Fibroblast of mammary gland (primary cell): ENCODE results near the gene CCND3.
"Not testable (repeated sequence)": the region's sequence is repeated elsewhere in the genome, so short reads cannot be mapped to it uniquely, and the experiment has no call there.

Experiments used
- DNase-seq: peaks from one replicate; pipeline ENCODE4 v3.0.0-alpha.2; 2010; ENCODE audit warnings: low read depth
- H3K4me3 ChIP-seq: 2 replicates; pipeline ENCODE4 v1.5.1; 2011; ENCODE audit warnings: low read depth, mild to moderate bottlenecking, low read length, moderate library complexity; ENCODE audit not compliant: control insufficient read depth
- TF ChIP-seq, protein P1 (sequence below): conservative IDR thresholded peaks from 2 replicates; pipeline ENCODE4 v1.5.1; 2011; ENCODE audit warnings: low read depth, low read length, inconsistent platforms; ENCODE audit not compliant: control insufficient read depth, insufficient read depth

The CCND3 gene

DNA sequence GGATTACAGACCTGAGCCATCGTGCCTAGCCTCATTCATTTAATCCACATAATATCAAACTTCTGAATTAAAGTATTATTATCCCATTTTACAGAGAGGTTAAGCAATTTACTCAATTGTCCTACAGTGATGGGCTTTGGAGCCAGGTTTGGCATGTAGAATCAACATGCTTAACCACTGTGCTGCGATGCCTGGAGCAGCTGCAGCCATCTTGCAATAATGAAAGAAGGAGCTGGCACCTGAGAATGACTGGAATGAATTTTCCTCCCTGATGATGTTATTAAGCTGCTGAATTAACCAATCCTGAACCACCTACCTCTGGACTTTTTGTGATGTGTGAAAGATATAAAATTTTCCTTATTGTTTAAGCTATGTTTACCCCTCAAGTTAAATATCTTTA, 13.1 kb upstream of the CCND3 start:
- DNase-seq = no peak
- TF ChIP-seq, protein P1, sequence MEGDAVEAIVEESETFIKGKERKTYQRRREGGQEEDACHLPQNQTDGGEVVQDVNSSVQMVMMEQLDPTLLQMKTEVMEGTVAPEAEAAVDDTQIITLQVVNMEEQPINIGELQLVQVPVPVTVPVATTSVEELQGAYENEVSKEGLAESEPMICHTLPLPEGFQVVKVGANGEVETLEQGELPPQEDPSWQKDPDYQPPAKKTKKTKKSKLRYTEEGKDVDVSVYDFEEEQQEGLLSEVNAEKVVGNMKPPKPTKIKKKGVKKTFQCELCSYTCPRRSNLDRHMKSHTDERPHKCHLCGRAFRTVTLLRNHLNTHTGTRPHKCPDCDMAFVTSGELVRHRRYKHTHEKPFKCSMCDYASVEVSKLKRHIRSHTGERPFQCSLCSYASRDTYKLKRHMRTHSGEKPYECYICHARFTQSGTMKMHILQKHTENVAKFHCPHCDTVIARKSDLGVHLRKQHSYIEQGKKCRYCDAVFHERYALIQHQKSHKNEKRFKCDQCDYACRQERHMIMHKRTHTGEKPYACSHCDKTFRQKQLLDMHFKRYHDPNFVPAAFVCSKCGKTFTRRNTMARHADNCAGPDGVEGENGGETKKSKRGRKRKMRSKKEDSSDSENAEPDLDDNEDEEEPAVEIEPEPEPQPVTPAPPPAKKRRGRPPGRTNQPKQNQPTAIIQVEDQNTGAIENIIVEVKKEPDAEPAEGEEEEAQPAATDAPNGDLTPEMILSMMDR = no peak
- no peak overlapping the region for H3K4me3 ChIP-seq

DNA sequence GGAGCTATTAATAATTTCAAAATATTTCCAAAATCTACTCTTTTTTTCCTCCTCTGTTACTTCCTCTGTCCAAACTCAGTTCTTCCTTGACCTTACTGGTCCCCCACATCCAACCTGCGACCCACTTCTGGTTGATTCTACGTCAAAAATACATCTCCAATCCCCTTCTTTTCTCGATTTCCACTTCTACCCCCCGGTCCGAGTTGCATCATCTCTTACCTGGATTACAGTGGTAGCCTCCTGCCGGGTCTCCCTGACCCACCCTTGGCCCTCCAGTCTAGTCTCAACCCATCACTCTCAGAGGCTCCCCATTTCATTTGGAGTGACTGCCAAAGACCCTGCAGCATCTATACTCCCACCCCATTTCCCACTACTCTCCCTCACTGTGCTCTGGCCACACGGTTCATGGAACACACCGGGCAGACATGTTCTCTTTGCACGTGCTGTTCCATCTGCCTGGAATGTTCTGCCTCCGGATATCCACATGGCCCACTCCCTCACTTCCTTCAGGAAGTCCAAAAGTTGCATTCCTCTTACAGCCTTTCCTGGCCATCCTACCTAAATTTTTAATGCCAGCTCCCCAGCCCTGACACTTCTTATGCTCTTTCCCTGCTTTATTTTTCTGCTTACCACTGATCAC, 6.1 kb upstream of the CCND3 start:
- no peak for DNase-seq
- TF ChIP-seq, protein P1 = no peak
- H3K4me3 ChIP-seq = no peak overlapping the region

DNA sequence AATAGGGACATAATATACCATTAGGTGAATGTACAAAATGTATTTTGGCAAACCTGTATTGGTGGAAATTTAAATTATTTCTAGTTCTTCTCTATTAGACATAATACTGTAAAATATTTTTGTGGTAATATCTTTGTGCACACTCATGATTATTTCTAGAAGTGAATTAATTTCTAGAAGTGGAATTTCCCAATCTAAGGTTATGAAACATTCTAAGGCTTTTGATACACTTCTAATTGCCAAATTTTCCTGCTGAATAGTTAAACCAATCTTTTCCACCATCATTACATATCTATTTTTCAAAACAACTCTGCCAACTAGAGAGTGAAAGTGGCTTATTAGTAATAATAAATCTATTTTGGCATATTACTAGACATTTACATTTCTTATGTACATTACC, 1.8 kb upstream of the CCND3 start:
- TF ChIP-seq, protein P1 = no peak
- no peak overlapping the region for H3K4me3 ChIP-seq
- DNase-seq = no peak

DNA sequence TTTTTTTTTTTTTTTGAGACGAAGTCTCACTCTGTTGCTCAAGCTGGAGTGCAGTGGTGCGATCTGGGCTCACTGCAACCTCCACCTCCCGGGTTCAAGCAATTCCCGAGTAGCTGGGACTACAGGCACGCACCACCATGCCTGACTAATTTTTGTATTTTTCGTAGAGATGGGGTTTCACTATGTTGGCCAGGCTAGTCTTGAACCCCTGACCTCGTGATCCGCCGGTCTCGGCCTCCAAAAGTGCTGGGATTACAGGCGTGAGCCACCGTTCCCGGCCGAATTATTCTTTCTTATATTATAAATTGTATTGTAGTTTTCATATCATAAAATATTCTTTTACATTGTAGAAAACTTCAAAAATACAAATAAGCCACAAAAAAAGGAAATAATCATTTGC, 1.3 kb upstream of the CCND3 start:
- not testable (repeated sequence) for DNase-seq, H3K4me3 ChIP-seq

DNA sequence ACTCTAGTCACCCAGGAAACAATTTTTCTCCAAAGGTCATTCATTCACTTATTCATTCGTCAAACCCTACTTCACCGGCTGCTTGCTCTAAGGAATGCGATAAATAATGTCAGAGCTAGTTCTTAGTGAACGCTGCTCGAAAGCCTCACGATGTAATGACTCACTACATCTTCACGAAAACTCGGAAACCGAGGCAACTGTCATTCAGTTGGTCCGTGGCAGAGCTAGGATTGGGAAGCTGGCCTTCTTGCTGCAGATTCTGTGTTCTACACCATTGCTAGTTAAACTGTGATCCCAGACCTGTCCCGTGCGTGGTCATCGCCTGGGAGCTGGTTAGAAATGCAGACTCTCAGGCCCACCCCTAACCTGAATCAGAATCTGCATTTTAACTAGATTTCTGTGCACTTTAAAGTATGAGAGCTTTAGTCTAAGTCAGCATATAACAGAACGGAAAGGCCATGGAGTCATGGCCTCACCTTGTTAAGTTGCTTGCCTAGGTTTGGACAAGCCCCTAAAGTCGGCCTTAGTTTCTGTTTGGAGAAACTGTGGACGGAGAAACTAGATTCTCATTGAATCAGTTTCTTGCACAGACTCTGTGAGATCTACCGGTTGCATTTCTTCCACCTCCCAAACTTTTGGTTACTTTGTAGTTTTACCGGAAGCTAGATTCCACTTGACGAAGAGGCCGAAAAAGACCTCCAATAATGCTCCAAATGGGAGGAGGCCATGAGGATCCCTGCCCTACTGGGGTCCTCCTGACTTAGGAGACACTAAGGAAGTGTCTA, 651 bp upstream of the CCND3 start:
- peak; percentile 92 for DNase-seq
- TF ChIP-seq, protein P1 = no peak
- H3K4me3 ChIP-seq = peak overlapping the region; percentile 57

DNA sequence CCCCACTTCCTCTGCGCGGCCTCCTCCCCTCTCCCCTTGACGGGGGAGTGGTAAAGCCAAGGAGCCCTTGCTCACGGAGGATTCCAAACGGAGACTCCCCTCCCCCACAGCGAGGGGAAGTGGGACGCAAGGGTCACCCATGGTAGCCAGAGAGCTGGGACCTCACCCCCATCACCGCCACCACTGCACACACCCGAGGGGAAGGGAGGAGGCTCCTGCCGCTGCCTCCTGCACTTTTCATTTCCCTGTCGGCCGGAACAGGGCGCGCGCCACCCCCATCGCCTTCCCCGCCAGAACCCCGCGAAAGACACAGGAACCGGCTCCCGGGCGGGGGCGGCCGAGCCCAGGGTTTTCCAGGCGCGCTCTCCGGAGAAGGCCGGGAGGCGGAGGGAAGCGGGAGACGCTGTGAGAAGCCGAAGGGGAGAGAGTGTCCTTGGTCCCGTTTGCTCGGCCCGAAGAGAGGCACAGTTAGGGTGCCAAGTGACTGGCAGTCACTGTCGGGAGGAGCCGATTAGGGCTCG, 789 bp downstream of the CCND3 start:
- DNase-seq = no peak
- TF ChIP-seq, protein P1 = no peak
- peak overlapping the region; percentile 77 for H3K4me3 ChIP-seq
